Right atrium auricular region (tissue), 2 donors: ENCODE measurements around the gene LIN28A. TPM values are rescaled to one million over a fixed set of nuclear protein-coding genes. Genes with fewer than 3 reads are reported as not detected.
"Not testable (repeated sequence)": the region's sequence is repeated elsewhere in the genome, so short reads cannot be mapped to it uniquely, and the experiment has no call there.

Source experiments
- DNase-seq: peaks from one replicate; pipeline ENCODE4 v3.0.0-alpha.2; 2019; ENCODE audit warnings: low spot score
- H3K27ac ChIP-seq, 2 donors: fragments of 200-600 bp; sonication (generic); 1 replicate in 1 of 2; 2 replicates in 1 of 2; pipeline ENCODE4 v1.5.1; 2016 to 2019
- H3K27me3 ChIP-seq, 2 donors: fragments of 200-600 bp; sonication (generic); one replicate each; pipeline versions ENCODE4 v1.5.1 to v1.6.0; 2017 to 2019
- H3K36me3 ChIP-seq: fragments of 200-600 bp; sonication (generic); one replicate; pipeline ENCODE4 v1.5.1; 2016
- H3K4me1 ChIP-seq, 2 donors: fragments of 200-600 bp; sonication (generic); one replicate each; pipeline versions ENCODE4 v1.5.1 to v1.6.0; 2017 to 2019
- H3K4me3 ChIP-seq, 2 donors: fragments of 200-600 bp; sonication (generic); 1 replicate in 1 of 2; 2 replicates in 1 of 2; pipeline ENCODE4 v1.5.1; 2017 to 2019; ENCODE audit warnings: mild to moderate bottlenecking in 1 of 2, moderate library complexity in 1 of 2
- H3K9me3 ChIP-seq, 2 donors: fragments of 200-600 bp; sonication (generic); one replicate each; pipeline ENCODE4 v1.5.1; 2019
- CTCF ChIP-seq, 2 donors: fragments of 200-600 bp; sonication (generic); IDR thresholded peaks; one replicate each; pipeline ENCODE4 v1.5.1; 2019; ENCODE audit warnings: antibody characterized with exemption in 2 of 2
- total RNA-seq, 2 donors: library from RNA; depleted of rRNA; stranded (reverse); fragments of >200 nt; gene quantifications; one replicate each; pipeline ENCODE4 v1.1.0, GENCODE V29; 2016

Gene LIN28A
- total RNA-seq, 2 donors from 2014 or later: not detected

GRCh38 chr1:26367441-26367840 is 43.2 kb upstream of the LIN28A start:
- Histone ChIP-seq H3K27me3 (no peaks in the 10 kb centered on the region), H3K4me1 (no peaks in the 10 kb centered on the region), H3K36me3 (no peaks in the 10 kb centered on the region), H3K27ac (no peak overlapping the region), H3K9me3 (no peaks in the 10 kb centered on the region), H3K4me3 (no peak overlapping the region)
- no peak for DNase-seq
- TF ChIP-seq CTCF (IDR thresholded peaks at IDR 0.05): no peak

GRCh38 chr1:26368006-26368405 is 42.6 kb upstream of the LIN28A start:
- no peak for DNase-seq
- no peak for TF ChIP-seq CTCF (IDR thresholded peaks at IDR 0.05)
- Histone ChIP-seq H3K4me1 (no peaks in the 10 kb centered on the region), H3K27ac (no peak overlapping the region), H3K9me3 (no peaks in the 10 kb centered on the region), H3K4me3 (no peak overlapping the region), H3K27me3 (no peaks in the 10 kb centered on the region), H3K36me3 (no peaks in the 10 kb centered on the region)

- no peak for DNase-seq
- TF ChIP-seq CTCF (IDR thresholded peaks at IDR 0.05): no peak
- no peaks in the 10 kb centered on the region for H3K4me1 ChIP-seq
- H3K27me3 ChIP-seq: no peaks in the 10 kb centered on the region
- no peak overlapping the region for H3K4me3 ChIP-seq
- no peak overlapping the region for H3K27ac ChIP-seq
- no peaks in the 10 kb centered on the region for H3K36me3 ChIP-seq
- H3K9me3 ChIP-seq: no peaks in the 10 kb centered on the region
Observed at GRCh38 chr1:26368486-26368885, 42.1 kb upstream of the LIN28A start.

- no peaks in the 10 kb centered on the region for H3K36me3 ChIP-seq
- no peak for DNase-seq
- no peaks in the 10 kb centered on the region for H3K27me3 ChIP-seq
- no peaks in the 10 kb centered on the region for H3K4me1 ChIP-seq
- H3K4me3 ChIP-seq: no peak overlapping the region
- no peak for TF ChIP-seq CTCF (IDR thresholded peaks at IDR 0.05)
- no peaks in the 10 kb centered on the region for H3K9me3 ChIP-seq
- no peak overlapping the region for H3K27ac ChIP-seq
Observed at GRCh38 chr1:26370591-26371382, 39.8 kb upstream of the LIN28A start.

GRCh38 chr1:26372039-26372438 is 38.6 kb upstream of the LIN28A start:
- Histone ChIP-seq H3K36me3 (no peaks in the 10 kb centered on the region), H3K27ac (no peak overlapping the region), H3K4me1 (no peaks in the 10 kb centered on the region), H3K4me3 (no peak overlapping the region), H3K27me3 (no peaks in the 10 kb centered on the region), H3K9me3 (no peaks in the 10 kb centered on the region)
- DNase-seq: no peak
- TF ChIP-seq CTCF (IDR thresholded peaks at IDR 0.05): no peak

- H3K27me3 ChIP-seq, DNase-seq, H3K36me3 ChIP-seq: not testable (repeated sequence)
Observed at GRCh38 chr1:26372611-26373010, 38.0 kb upstream of the LIN28A start, which contains the start of gene ZNF683. ZNF683 (minus strand) TSS chr1:26372750; CDS start chr1:26368571, 4,179 bp downstream.

More at GRCh38 chr1:26372611-26373010, 38.0 kb upstream of the LIN28A start, which contains the start of gene ZNF683:
- not testable (repeated sequence) for H3K27ac ChIP-seq, H3K4me3 ChIP-seq, H3K4me1 ChIP-seq, H3K9me3 ChIP-seq
